K562 (cell line): ENCODE measurements around the gene KAZN. TPM values are rescaled to one million over a fixed set of nuclear protein-coding genes. Genes with fewer than 3 reads are reported as not detected.
A peak's percentile ranks its signal among the peaks of the same experiment; 100 is the strongest.

Experiments
- CC2D1A ChIP-seq: fragments of 450-650 bp; IDR thresholded peaks from 2 replicates; pipeline ENCODE4 v1.6.1; 2017; ENCODE audit warnings: mild to moderate bottlenecking
- CHD4 ChIP-seq: fragments of 200-600 bp; sonication (generic); IDR thresholded peaks from 3 replicates; pipeline ENCODE4 v1.6.1; 2012; ENCODE audit warnings: low read depth, mild to moderate bottlenecking, mixed read lengths, low read length, inconsistent platforms; ENCODE audit not compliant: insufficient read depth, insufficient replicate concordance, poor library complexity, severe bottlenecking
- DDX20 ChIP-seq: fragments of 450-650 bp; IDR thresholded peaks from 2 replicates; pipeline ENCODE4 v1.6.1; 2016; ENCODE audit warnings: missing genetic modification characterization, low read depth, mild to moderate bottlenecking, missing compliant biosample characterization, moderate library complexity
- EP300 ChIP-seq: IDR thresholded peaks from 2 replicates; pipeline ENCODE4 v1.6.1; 2012; ENCODE audit warnings: low read length, improper control_type of control experiment
- HNRNPH1 ChIP-seq: fragments of 200-400 bp; formaldehyde crosslinking; optimal IDR thresholded peaks from 2 replicates; pipeline ENCODE3; 2017; ENCODE audit warnings: low read depth, mild to moderate bottlenecking, low read length, moderate library complexity
- MCM5 ChIP-seq: fragments of 450-650 bp; IDR thresholded peaks from 2 replicates; pipeline ENCODE4 v1.6.1; 2016; ENCODE audit warnings: low read depth
- MED1 ChIP-seq: sonication (generic); formaldehyde crosslinking; IDR thresholded peaks from 2 replicates; pipeline ENCODE4 v1.8.1; 2023; ENCODE audit warnings: missing genetic modification reagents, borderline replicate concordance
- MTA2 ChIP-seq: fragments of 450-650 bp; IDR thresholded peaks from 2 replicates; pipeline ENCODE4 v1.6.1; 2016; ENCODE audit warnings: low read depth
- PRDM10 ChIP-seq: fragments of 450-650 bp; IDR thresholded peaks from 2 replicates; pipeline ENCODE4 v1.6.1; 2018; ENCODE audit not compliant: partially characterized antibody
- RAD51 ChIP-seq: fragments of 450-650 bp; IDR thresholded peaks from 2 replicates; pipeline ENCODE4 v1.7.1; 2016; ENCODE audit warnings: low read depth, mild to moderate bottlenecking, borderline replicate concordance
- SIN3A ChIP-seq, 2 experiments: fragments of 150-350 bp in 1 of 2; IDR thresholded peaks; 2 replicates each; pipeline ENCODE4 v1.6.1; 2011 to 2016; ENCODE audit warnings: borderline replicate concordance in 2 of 2, low read depth in 2 of 2, low read length in 2 of 2, mild to moderate bottlenecking in 2 of 2, moderate library complexity in 2 of 2; ENCODE audit not compliant: control insufficient read depth in 1 of 2
- TEAD2 ChIP-seq: fragments of 450-650 bp; IDR thresholded peaks from 2 replicates; pipeline ENCODE4 v1.6.1; 2016; ENCODE audit warnings: missing genetic modification characterization, control low read depth, missing compliant biosample characterization
- ZNF324 ChIP-seq: fragments of 250-450 bp; sonication (Bioruptor Pico); IDR thresholded peaks from 2 replicates; pipeline ENCODE4 v1.4.0; 2020; ENCODE audit warnings: mild to moderate bottlenecking
- ZNF41 ChIP-seq: fragments of 250-450 bp; sonication (Bioruptor Pico); conservative IDR thresholded peaks from 2 replicates; pipeline ENCODE4 v1.4.0; 2020; ENCODE audit warnings: mild to moderate bottlenecking
- ZNF431 ChIP-seq: sonication (generic); formaldehyde crosslinking; IDR thresholded peaks from 2 replicates; pipeline ENCODE4 v1.8.0; 2022; ENCODE audit warnings: mild to moderate bottlenecking, missing genetic modification reagents
- ZNF511 ChIP-seq: sonication (generic); formaldehyde crosslinking; IDR thresholded peaks from 2 replicates; pipeline ENCODE4 v1.8.0; 2022; ENCODE audit warnings: mild to moderate bottlenecking, missing genetic modification reagents
- polyA plus RNA-seq, 8 experiments: library from polyadenylated mRNA; depleted of rRNA in 4 of 8; stranded (reverse) in 5 of 8; unstranded in 3 of 8; fragments of >200 nt; fragmentation: Nextera tagmentation in 2 of 8; fragmentation: Illumina TruSeq in 1 of 8; extraction: Ambion mirVana in 2 of 8; extraction: Trizol in 1 of 8; gene quantifications; 2 replicates each; pipeline versions ENCODE4 v1.2.1 to v1.2.3, GENCODE V29; 2011 to 2014; ENCODE audit warnings: inconsistent platforms in 1 of 8, missing spikeins in 1 of 8
- total RNA-seq, 7 experiments: library from RNA; depleted of rRNA in 6 of 7; stranded (reverse); fragments of >200 nt in 6 of 7; fragmentation: Illumina TruSeq in 2 of 7; extraction: Trizol in 2 of 7; gene quantifications; 2 replicates each; pipeline versions ENCODE4 v1.2.1 to v1.2.3, GENCODE V29; 2011 to 2021; ENCODE audit warnings: low replicate concordance in 1 of 7
- TF ChIP-seq, protein P1 (sequence below): fragments of 450-650 bp; IDR thresholded peaks from 2 replicates; pipeline ENCODE4 v1.7.1; 2018; ENCODE audit warnings: mild to moderate bottlenecking, low read depth; ENCODE audit not compliant: partially characterized antibody
- TF ChIP-seq, protein P2 (sequence below): fragments of 250-450 bp; sonication (Bioruptor Pico); IDR thresholded peaks from 2 replicates; pipeline ENCODE4 v1.4.0; 2020

Gene KAZN
- total and polyA plus RNA-seq, 9 of the 15 experiments (the other 6 are each of a cell fraction or from before 2014, with no cell fraction given): 2.1 to 21.6 (median 5.4) TPM

- TF ChIP-seq, protein P1, sequence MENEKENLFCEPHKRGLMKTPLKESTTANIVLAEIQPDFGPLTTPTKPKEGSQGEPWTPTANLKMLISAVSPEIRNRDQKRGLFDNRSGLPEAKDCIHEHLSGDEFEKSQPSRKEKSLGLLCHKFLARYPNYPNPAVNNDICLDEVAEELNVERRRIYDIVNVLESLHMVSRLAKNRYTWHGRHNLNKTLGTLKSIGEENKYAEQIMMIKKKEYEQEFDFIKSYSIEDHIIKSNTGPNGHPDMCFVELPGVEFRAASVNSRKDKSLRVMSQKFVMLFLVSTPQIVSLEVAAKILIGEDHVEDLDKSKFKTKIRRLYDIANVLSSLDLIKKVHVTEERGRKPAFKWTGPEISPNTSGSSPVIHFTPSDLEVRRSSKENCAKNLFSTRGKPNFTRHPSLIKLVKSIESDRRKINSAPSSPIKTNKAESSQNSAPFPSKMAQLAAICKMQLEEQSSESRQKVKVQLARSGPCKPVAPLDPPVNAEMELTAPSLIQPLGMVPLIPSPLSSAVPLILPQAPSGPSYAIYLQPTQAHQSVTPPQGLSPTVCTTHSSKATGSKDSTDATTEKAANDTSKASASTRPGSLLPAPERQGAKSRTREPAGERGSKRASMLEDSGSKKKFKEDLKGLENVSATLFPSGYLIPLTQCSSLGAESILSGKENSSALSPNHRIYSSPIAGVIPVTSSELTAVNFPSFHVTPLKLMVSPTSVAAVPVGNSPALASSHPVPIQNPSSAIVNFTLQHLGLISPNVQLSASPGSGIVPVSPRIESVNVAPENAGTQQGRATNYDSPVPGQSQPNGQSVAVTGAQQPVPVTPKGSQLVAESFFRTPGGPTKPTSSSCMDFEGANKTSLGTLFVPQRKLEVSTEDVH: no peak
- TF ChIP-seq CHD4 (peak; percentile 30), MCM5 (no peak), MED1 (CRISPR knock-in tag) (no peak), RAD51 (no peak), DDX20 (tag) (peak; percentile 89), ZNF324 (CRISPR knock-in tag) (no peak), ZNF41 (CRISPR knock-in tag) (peak; percentile 87), EP300 (peak; percentile 73), TEAD2 (tag) (peak; percentile 85), HNRNPH1 (no peak), CC2D1A (peak; percentile 65; the same call in 1 of the 2 replicates), ZNF431 (CRISPR knock-in tag) (no peak), ZNF511 (CRISPR knock-in tag) (no peak), PRDM10 (no peak), SIN3A (IDR thresholded peaks at IDR 0.05; ENCODE audit: borderline replicate concordance in 2 of 2, control insufficient read depth in 1 of 2, low read depth in 2 of 2, low read length in 2 of 2) (0 out of 4 replicates have a peak, but pooled peaks of 1 of the 2 experiments have one; percentile 71), MTA2 (no peak; the same call in 1 of the 2 replicates)
- TF ChIP-seq, protein P2, sequence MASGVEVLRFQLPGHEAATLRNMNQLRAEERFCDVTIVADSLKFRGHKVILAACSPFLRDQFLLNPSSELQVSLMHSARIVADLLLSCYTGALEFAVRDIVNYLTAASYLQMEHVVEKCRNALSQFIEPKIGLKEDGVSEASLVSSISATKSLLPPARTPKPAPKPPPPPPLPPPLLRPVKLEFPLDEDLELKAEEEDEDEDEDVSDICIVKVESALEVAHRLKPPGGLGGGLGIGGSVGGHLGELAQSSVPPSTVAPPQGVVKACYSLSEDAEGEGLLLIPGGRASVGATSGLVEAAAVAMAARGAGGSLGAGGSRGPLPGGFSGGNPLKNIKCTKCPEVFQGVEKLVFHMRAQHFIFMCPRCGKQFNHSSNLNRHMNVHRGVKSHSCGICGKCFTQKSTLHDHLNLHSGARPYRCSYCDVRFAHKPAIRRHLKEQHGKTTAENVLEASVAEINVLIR (CRISPR knock-in tag): peak; percentile 66
Observed at GRCh38 chr1:14777516-14778506, 179.3 kb downstream of the KAZN start (continued).
